COR-L47 (cell line): ENCODE data around the gene PIK3CB.
"Not testable (repeated sequence)": the region's sequence is repeated elsewhere in the genome, so short reads cannot be mapped to it uniquely, and the experiment has no call there.

Experiments
- DNase-seq: peaks from one replicate; lab custom pipeline; 2025; lab: John Stamatoyannopoulos, UW

Gene PIK3CB

DNA sequence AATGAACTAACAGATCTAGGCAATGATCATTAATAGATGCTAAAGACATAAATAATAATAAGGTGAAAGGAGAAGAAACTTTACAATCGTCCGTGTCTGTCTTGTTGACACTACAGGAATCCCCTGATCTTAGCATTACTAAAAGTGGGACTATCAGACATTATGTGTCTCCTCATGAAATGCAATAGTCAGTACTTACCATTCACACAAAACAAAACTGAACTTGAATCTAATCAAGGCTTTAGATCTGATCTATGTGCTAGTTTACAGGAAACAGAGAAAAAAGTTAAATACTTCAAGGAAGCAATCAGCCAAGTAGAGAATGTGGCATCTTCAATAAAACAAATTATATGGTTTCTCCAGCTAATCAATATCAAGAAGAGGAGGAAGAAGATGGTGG is 73.7 kb downstream of the PIK3CB start:
- DNase-seq: no peak

DNA sequence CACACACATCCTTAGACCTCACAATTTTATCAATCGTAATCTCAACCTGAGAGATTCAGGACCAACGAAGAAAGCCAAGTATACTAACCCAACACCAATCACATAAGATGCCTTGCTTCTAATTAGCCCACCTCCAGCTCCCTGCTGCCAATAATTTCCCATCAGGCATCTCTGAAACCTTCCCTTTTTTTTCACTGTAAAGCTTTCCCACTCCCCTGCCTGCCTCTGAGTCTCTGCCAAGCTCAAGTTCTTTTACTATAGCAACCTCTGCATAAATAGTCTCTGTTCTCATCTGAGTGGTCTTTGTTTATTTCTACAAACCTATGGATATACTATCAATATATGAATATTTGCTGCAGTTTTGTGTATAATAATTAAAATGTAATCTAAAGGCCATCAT is 86.5 kb downstream of the PIK3CB start:
- DNase-seq: no peak

DNA sequence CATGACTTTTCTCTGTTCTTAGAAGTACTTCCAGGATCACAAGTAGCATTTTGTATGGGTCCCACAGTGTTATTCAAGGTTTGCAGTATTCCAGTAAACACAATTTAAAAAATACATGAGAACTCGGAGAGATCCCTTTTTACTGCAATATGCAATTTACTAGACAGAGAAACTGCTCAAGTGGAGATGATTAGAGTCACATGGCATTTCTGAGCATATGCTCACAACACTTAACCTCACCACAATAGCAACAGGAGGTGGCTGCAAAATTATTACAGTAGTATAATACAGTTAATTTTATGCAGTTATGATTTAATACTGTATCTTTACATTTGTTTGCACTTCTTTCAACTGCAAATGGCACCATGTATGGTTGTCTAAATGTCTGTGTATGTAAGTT is 87.5 kb downstream of the PIK3CB start:
- DNase-seq: peak; percentile 13

DNA sequence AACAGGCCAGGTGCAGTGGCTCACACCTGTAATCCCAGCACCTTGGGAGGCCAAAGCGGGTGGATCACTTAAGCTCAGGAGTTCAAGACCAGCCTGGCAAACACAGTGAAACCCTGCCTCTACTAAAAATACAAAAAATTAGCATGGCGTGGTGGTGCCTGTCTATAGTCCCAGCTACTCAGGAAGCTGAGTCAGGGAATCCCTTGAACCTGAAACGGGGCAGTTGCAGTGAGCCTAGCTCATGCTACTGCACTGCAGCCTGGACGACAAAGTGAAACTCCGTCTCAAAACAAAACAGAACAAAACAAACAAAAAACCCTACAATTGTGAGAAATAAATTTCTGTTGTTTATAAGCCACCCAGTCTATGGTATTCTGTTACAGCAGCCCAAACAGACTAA is 94.7 kb downstream of the PIK3CB start:
- no peak for DNase-seq

DNA sequence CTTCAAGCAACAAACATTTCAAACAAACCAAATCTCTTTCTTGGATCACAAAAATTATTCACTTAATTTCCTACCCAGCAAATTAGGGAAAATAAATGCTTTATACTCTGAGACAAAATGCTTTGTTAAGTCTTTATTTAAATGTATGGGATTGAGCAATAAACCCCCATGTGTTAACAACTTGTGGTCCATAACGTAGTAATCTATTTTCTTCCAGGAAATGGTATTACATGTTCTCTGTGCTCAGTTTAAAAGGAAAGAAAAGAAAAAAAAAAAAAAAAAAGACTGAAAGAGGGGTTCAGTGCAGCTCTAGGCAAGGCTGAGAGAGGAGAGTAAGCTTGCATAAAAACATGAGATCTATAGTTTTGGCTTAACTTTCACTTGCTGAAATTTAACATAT is 102.3 kb downstream of the PIK3CB start:
- DNase-seq: no peak

DNA sequence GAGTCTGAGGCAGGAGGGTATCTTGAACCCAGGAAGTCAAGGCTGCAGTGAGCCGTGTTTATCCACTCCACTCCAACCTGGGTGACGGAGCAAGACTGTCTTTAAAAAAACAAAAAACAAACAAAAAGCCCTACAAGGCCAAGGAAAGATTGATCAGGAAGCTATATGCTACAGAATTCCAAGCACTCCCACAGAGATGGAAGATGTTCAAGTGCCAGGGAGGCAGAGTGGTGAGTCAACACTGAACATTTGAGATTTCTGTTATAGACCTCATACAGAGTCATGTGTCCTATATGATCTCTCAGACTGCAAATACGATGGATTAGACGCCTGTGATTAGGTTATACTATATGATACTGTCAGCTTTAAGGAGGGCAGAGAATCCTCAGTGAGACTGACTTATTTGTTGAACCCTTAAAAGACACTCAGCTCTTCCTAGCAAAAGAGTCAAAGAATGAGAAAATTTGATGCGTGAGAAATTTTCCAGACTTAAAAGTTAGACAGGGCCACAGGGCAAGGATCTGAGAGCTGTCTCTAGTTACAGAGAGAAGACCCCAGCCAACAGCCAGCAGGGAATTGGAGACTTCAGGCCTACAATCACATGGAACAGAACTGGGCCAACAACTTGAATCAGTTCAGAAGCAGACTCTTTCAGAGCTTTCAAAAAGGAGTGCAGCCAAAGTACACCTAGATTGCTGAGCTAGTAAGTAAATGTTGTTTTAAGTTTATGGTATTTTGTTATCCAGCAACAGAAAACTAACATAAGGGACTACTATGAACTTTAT is 107.6 kb downstream of the PIK3CB start:
- no peak for DNase-seq

DNA sequence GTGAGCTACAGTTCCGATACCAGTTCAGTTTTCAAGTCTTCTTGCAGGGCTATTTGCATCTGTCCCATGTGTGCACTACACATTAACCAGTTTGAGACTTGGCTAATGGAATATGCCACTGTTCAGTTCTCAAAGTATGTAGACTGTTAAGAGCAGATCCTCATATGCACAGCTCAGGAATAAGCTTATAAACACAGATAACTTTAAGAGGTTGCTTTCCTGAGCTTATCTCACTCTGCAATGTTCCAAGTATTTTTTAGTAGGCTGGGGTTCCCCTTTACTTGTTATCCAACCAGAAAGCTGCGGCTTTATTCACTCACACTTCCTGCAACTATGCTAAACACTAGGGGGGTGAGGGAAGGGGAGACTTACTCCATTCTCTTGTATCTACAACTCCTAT is 108.7 kb downstream of the PIK3CB start:
- not testable (repeated sequence) for DNase-seq

DNA sequence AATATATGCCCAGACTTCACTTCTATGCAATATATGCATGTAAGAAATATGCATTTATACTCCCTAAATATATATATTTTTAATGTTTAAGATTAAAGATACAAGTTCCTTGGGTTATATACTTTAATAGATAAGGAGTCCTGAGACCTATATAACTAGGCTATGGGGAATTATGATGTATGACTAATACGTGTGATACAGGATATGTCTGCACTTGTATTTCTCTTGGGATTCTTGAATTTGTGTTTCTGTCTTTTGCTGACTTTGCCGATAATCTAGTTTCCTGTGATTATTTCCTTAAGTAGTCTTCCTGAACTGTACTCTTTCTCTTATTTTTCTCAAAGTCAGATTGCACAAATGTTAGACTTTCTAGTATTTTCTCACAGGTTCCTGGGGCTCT is 109.6 kb downstream of the PIK3CB start:
- no peak for DNase-seq

DNA sequence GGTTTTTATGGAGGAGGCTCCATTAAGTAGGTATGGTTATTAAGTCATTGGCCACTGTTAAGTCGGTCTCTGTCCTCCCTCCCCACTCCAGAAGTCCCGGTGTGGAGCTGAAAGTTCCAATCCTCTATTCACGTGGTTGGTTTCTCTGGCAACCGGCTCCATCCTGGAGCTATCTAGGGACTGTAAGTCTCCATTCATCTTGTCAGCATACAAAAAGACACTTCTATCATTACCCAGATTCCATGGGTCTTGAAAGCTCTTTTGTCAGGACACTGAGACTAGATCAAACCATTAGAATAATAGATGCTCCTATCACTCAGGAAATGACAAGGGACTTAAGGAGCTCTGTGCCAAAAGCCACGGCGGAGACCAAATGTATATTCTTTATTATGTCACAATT is 110.3 kb downstream of the PIK3CB start:
- DNase-seq: no peak

DNA sequence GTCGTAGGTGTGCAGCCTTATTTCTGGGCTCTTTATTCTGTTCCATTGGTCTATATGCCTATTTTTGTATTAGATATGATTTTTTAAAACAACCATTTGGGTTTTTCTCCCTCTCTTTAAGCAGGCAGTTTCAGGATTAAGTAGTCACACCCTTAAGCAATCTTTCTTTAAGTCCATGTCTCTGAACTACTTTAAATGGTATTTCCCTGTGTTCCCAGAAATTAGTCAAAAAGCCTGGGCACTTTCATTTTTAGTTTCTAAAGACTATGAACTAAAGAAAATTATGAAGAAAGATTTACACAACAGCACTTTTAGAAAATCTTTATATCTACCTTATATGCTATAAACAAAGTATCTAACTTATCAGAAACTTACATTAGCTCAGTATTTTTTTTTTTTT is 115.9 kb downstream of the PIK3CB start:
- DNase-seq: no peak

DNA sequence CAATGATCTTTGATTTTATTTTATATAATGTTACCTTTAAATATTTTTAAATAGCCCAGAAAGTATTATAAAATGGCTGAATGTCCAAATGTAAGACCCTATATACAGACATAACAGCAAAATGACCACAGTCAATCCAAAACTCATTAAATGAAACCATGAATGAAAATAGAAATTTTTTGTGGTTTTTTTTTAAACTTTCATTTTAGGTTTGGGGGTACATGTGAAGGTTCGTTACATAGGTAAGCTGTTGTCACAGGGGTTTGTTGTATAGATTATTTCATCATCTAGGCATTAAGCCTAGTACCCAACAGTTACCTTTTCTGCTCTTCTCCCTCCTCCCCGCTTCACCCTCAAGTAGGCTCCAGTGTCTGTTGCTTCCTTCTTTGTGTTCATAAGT is 117.4 kb downstream of the PIK3CB start:
- no peak for DNase-seq

DNA sequence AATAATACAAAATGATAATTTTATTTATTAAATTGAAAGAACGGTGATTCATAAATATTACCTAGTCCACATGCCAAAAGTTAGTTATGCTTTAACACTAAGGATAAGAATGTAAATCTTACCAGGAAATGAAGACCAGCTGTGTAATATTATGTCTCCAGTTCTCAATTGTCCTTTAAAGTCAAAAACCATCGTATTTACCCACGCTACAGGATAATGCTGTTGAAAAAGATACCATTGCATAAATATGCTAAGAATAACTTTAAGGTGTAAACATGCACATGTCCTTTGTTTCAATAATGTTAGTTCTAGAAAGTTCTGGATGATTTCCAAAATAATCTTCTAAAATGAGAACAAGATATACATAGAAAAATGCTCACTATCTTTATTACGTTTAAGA is 122.6 kb downstream of the PIK3CB start:
- DNase-seq: no peak

DNA sequence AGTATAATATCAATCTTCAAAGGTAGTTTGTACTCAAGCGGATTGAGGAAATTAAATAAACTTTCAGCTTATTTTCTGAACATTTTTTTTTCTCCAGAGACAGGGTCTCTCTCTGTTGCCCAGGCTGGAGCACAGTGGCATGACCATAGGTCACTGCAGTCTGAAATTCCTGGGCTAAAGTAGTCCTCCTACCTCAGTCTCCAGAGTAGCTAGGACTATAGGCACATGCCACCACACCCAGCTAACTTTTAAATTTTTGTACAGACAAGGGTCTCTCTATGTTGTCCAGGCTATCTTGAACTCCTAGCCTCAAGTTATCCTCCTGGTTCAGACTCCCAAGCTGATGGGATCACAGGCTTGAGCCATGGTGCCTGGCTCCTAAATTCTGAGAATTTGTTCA is 129.1 kb downstream of the PIK3CB start:
- no peak for DNase-seq

DNA sequence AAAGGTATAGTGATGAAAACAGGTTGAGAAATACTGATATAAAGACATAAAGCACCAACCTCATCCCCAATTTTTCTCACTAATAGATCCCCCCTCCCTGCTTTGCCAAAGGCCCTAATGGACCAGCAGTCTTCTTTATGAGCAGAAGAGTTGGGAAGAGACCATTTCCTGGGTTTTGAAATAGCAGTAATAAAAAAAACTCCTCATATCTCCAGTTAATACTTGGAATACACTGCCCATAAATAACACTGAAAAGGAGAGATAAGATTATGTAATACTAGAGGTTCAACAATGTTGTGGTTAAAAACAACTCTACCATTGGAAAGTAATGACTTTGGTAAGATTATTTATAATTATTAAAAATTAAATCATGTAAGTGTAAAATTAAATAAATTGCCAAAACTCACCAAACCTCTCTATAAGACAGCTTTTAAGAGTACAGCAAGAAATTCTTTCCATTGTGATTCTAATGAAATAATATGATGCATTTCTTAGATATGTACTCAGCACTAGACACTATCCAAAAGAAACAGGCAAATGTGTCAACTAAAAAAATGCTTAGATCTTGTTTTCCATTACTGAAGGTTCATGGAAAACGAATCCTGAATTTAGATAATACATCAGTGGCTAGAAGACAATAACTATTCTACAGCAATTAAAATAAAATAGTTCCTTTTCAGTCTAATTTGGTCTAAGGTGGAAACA is 137.9 kb downstream of the PIK3CB start:
- no peak for DNase-seq

DNA sequence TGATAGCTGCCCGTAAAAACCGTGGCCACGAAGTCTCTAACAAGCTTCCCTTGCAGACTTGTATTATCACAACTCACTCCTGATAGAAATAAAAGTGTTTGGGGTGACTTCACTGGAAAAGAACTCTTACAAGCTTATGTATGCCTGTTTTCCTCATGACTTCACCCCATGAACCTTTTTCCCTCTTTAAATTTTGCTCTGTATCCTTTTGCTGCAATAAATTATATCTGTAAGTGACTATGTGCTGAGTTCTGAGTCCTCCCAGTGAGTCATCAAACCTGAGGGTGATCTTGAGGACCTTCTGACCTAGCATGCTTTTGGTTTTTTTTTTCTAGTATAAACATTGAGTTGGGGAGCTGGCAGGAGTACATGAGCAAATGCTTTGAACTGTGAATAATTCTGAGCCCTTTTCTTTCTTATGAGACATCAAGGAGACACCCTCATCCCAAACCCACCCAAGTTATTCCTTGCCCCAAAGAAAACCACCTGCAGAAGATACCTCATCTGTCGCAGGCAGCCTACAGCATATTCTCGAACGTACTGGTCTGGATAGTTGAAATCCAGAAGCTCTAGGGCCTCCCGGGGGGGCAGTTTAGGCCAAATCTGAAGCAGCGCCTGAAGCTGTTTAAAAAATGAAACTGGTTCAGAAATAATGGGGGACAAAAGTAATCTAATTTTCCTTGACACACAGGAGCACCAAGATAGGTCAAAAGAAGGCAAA is 140.3 kb downstream of the PIK3CB start:
- no peak for DNase-seq

DNA sequence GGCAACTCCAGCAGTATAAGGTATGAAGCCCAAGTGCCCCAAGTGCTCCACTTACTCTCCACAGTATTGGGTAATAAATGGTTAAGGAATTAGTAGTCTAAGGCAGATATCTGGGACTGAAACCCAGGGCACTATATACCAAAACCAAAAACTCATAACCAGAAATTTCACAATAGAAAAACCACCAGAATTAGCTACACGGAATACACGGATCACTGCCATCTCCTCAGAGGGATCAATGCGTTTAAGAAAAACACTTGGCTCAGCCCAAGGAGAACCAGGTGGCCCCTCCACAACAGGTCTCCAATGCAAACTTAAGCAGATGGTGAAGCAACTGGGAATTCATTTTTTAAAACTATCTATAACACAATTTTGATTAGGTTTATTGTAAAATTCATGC is 142.6 kb downstream of the PIK3CB start:
- DNase-seq: no peak

DNA sequence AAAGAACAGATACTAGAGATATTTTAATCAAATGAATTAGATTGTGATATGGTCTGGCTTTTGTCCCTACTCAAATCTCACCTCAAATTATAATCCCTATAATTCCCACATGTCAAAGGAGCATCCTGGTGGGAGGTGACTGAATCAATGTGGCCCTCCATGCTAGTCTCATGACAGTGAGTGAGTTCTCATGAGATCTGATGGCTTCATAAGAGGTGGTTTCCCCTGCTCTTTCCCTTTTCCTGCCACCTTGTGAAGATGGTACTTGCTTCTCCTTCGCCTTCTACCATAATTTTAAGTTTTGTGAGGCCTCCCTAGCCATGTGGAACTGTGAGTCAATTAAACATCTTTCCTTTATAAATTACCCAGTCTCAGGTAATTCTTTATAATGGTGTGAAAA is 143.4 kb downstream of the PIK3CB start:
- no peak for DNase-seq

DNA sequence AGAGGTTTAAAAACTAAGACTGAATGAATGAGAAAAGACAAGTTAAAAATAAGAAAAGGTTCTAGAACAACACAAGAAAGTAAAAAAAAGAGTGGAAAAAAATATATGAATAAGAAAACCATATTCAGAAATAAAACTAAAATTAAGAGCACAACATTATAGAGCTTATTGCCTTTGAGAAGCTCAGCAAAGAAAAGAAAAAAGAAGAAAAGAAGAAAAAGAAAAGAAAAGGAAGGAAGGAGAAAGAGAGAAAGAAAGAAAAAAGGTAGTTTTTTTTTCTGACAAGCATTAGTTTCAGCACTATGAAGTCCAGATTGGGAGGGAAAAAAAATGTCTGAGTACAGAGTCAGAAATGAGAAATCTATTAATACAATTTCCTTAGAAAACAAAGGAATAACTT is 144.7 kb downstream of the PIK3CB start:
- no peak for DNase-seq

DNA sequence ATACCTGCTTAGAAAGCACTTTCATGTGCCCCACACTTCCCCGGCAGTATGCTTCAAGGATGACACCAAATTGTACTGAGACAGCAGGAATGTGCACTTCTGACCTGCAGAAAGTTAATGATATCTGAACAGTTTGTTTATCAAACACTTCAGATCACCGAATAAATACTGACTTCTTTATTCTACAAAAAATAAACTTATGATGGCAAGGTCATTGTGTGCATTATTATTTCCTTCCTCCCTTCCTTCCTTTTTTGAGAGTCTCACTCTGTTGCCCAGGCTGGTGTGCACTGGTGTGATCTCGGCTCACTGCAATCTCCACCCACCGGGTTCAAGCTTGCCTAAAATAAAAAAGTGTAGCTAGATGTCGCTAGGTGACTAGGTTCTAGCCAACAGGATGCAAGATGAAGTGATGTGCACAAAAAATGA is 145.8 kb downstream of the PIK3CB start:
- DNase-seq: no peak

DNA sequence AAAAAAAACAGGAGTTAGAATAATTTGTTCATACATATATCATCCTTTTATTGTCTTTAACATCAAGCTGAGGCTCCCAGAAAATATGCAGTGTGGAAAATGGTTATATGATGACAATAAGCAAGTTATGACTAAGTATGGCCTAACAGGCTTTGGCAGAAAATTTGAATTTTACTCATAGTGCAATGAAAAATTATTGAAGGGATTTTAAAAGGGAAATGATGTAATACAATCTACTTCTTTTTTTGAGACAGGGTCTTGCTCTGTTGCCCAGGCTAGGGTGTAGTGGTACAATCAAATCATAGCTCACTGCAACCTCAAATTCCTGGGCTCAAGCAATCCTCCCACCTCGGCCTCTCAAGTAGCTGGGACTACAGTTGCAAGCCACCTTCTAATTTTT is 147.5 kb downstream of the PIK3CB start:
- DNase-seq: no peak

DNA sequence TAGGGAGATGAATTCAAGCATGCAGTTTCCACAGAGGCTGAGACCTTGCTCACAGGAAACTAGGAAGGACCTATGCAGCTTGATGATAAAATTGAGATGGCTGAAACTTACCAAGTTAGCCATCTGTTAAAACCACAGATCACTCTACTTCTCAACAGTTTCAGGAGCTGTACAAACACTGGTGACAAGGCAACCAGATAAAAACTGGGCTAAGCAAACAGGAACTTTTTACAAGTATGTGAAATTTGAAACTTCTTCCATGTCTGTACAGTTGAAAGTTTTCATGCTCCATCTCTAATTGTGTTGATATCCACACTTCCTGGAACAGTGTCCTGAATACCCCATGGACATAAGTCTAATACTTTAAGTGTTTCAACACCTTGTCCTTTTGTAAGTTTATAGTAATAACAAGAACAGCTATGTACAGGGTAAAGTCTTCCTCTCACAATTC is 147.9 kb downstream of the PIK3CB start:
- DNase-seq: no peak

DNA sequence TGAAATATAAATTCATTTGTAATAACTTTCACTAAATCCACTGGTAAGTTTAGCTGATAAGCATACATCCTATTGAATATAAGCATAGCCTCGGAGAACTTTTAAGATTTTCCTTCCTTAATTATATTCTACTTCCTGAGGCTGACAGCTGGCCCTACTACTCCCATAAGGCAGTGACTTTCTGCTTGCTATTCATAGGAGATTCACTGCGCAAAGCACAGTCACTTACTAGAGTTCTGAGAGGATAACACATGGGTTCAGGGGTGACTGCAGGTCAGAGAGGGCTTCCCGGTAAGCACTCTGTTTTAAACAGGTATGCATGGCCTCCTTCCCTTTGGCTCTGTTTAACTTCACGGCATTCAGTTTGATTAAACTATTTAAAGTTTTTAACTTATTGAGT is 150.3 kb downstream of the PIK3CB start:
- DNase-seq: no peak

DNA sequence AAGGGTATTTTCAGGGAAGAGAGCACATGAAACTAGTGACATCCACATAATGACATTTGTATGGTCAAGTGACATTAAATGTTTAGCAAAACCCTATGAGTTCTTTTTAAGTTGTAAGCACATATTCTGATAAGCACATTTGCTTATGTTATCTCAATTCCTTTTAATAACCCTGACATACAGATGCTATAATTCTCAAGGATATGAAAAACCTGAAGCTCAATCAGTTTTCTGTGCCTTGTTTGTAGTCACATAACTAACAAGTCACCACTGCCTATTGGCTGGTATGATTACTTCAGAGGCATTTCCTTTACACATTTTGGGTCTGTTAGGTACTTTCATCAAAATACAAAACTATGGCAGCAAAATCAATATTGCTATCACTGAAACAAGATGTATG is 152.1 kb downstream of the PIK3CB start:
- DNase-seq: no peak
